ENCODE data around the gene SCGB2A2.

The SCGB2A2 gene

GRCh38 chr11:62307950-62308349, 38.0 kb downstream of the SCGB2A2 start:
- H2AFZ ChIP-seq (ENCODE audit: insufficient read depth, low read length, poor library complexity): no peak overlapping the region
- no peaks in the 10 kb centered on the region for H3K9me3 ChIP-seq (ENCODE audit: insufficient read depth, low read depth, low read length)
- no peak for DNase-seq
- no peaks in the 10 kb centered on the region for H3K36me3 ChIP-seq (ENCODE audit: control insufficient read depth in 1 of 2, insufficient read depth in 2 of 2, low read length in 2 of 2)
- H3K18ac ChIP-seq (ENCODE audit: low read length): no peak overlapping the region
- H2BK12ac ChIP-seq (ENCODE audit: low read length): no peak overlapping the region
- no peaks in the 10 kb centered on the region for H3K27me3 ChIP-seq (ENCODE audit: insufficient read depth, low read length)
- H2BK5ac ChIP-seq (ENCODE audit: low read depth, low read length, poor library complexity): no peak overlapping the region
- no peak overlapping the region for H3K4me3 ChIP-seq (ENCODE audit: low read depth, low read length)
- no peak overlapping the region for H2BK120ac ChIP-seq (ENCODE audit: insufficient read depth, low read length, poor library complexity)
- H4K12ac ChIP-seq (ENCODE audit: low read depth, low read length): no peak overlapping the region
- H3K4me2 ChIP-seq (ENCODE audit: low read length): no peak overlapping the region
- no peak overlapping the region for H3K9ac ChIP-seq (ENCODE audit: low read length)
- no peak overlapping the region for H3K23ac ChIP-seq (ENCODE audit: low read length)
- no peak overlapping the region for H3K4ac ChIP-seq (ENCODE audit: low read depth, low read length)
- no peaks in the 10 kb centered on the region for H3K4me1 ChIP-seq (ENCODE audit: control insufficient read depth in 1 of 2, insufficient read depth in 2 of 2, low read length in 2 of 2)
- H2AK5ac ChIP-seq (ENCODE audit: low read length): no peak overlapping the region
- H4K8ac ChIP-seq (ENCODE audit: low read depth, low read length): no peak overlapping the region
- H4K91ac ChIP-seq (ENCODE audit: low read depth, low read length): no peak overlapping the region
- H3K14ac ChIP-seq (ENCODE audit: low read length): no peak overlapping the region
- H3K27ac ChIP-seq (ENCODE audit: low read depth, low read length): no peak overlapping the region
- H3K79me1 ChIP-seq (ENCODE audit: low read length): no peaks in the 10 kb centered on the region
- no peaks in the 10 kb centered on the region for H3K79me2 ChIP-seq (ENCODE audit: control insufficient read depth, insufficient read depth, low read length, poor library complexity)

DNA sequence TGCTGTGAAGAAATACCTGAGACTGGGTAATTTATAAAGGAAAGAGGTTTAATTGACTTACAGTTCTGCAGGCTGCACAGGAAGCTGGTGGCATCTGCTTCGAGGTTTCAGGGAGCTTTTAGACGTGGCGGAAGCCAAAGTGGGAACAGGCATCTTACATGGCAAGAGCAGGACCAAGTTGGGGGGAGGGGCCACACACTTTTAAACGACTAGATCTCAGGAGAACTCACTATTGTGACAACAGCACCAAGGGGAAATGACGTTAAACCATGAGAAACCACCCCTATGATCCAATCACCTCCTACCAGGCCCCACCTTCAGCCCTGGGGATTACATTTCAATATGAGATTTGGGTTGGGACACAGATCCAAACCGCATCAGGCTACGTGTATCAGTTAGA, 40.0 kb downstream of the SCGB2A2 start:
- WGBS (ENCODE audit: extremely low coverage, insufficient coverage, insufficient read length): no CpG with 5 or more reads among the region's 7 CpGs
- no peaks in the 10 kb centered on the region for H3K27me3 ChIP-seq (ENCODE audit: insufficient read depth, low read length)
- H2BK5ac ChIP-seq (ENCODE audit: low read depth, low read length, poor library complexity): no peak overlapping the region
- no peak overlapping the region for H2BK12ac ChIP-seq (ENCODE audit: low read length)
- no peak overlapping the region for H3K27ac ChIP-seq (ENCODE audit: low read depth, low read length)
- no peaks in the 10 kb centered on the region for H3K36me3 ChIP-seq (ENCODE audit: control insufficient read depth in 1 of 2, insufficient read depth in 2 of 2, low read length in 2 of 2)
- H4K12ac ChIP-seq (ENCODE audit: low read depth, low read length): no peak overlapping the region
- no peak overlapping the region for H3K14ac ChIP-seq (ENCODE audit: low read length)
- H2AK5ac ChIP-seq (ENCODE audit: low read length): no peak overlapping the region
- H2AFZ ChIP-seq (ENCODE audit: insufficient read depth, low read length, poor library complexity): no peak overlapping the region
- no peak overlapping the region for H3K23ac ChIP-seq (ENCODE audit: low read length)
- no peak overlapping the region for H3K4me3 ChIP-seq (ENCODE audit: low read depth, low read length)
- no peak overlapping the region for H4K8ac ChIP-seq (ENCODE audit: low read depth, low read length)
- no peak overlapping the region for H3K4ac ChIP-seq (ENCODE audit: low read depth, low read length)
- H3K79me1 ChIP-seq (ENCODE audit: low read length): no peaks in the 10 kb centered on the region
- no peaks in the 10 kb centered on the region for H3K79me2 ChIP-seq (ENCODE audit: control insufficient read depth, insufficient read depth, low read length, poor library complexity)
- no peak overlapping the region for H2BK120ac ChIP-seq (ENCODE audit: insufficient read depth, low read length, poor library complexity)
- no peak overlapping the region for H4K91ac ChIP-seq (ENCODE audit: low read depth, low read length)
- DNase-seq: no peak
- no peak overlapping the region for H3K9ac ChIP-seq (ENCODE audit: low read length)
- no peaks in the 10 kb centered on the region for H3K4me1 ChIP-seq (ENCODE audit: control insufficient read depth in 1 of 2, insufficient read depth in 2 of 2, low read length in 2 of 2)
- no peak overlapping the region for H3K4me2 ChIP-seq (ENCODE audit: low read length)
- no peak overlapping the region for H3K18ac ChIP-seq (ENCODE audit: low read length)
- no peaks in the 10 kb centered on the region for H3K9me3 ChIP-seq (ENCODE audit: insufficient read depth, low read depth, low read length)

DNA sequence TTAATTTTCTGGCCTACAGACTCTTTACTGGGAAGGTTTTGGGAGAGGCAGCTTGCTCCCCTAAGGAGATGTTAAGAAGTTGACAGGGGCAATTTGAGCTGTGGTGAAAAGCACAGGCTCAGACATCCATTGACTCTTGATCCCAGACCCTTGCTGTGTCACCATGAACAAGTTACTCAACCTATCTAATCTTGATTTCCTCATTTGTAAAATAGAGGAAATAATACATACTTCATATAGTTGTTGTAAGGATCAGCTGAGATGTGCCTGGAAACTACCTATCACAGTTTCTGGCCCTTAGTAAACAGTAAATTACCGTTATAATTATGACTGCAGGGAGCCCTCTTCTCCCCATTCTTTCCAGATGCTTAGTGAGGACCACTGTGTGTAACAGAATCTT, 45.5 kb downstream of the SCGB2A2 start:
- Histone ChIP-seq H3K14ac (ENCODE audit: low read length) (no peak overlapping the region), H3K9me3 (ENCODE audit: insufficient read depth, low read depth, low read length) (no peaks in the 10 kb centered on the region), H3K79me1 (ENCODE audit: low read length) (no peaks in the 10 kb centered on the region), H2AFZ (ENCODE audit: insufficient read depth, low read length, poor library complexity) (no peak overlapping the region), H3K4me2 (ENCODE audit: low read length) (no peak overlapping the region), H3K27ac (ENCODE audit: low read depth, low read length) (no peak overlapping the region), H4K8ac (ENCODE audit: low read depth, low read length) (no peak overlapping the region), H2BK12ac (ENCODE audit: low read length) (no peak overlapping the region), H3K9ac (ENCODE audit: low read length) (no peak overlapping the region), H3K18ac (ENCODE audit: low read length) (no peak overlapping the region), H3K4ac (ENCODE audit: low read depth, low read length) (no peak overlapping the region), H3K4me1 (ENCODE audit: control insufficient read depth in 1 of 2, insufficient read depth in 2 of 2, low read length in 2 of 2) (no peaks in the 10 kb centered on the region), H2AK5ac (ENCODE audit: low read length) (no peak overlapping the region), H3K4me3 (ENCODE audit: low read depth, low read length) (no peak overlapping the region), H3K79me2 (ENCODE audit: control insufficient read depth, insufficient read depth, low read length, poor library complexity) (no peaks in the 10 kb centered on the region), H4K91ac (ENCODE audit: low read depth, low read length) (no peak overlapping the region), H3K23ac (ENCODE audit: low read length) (no peak overlapping the region), H4K12ac (ENCODE audit: low read depth, low read length) (no peak overlapping the region), H2BK120ac (ENCODE audit: insufficient read depth, low read length, poor library complexity) (no peak overlapping the region), H2BK5ac (ENCODE audit: low read depth, low read length, poor library complexity) (no peak overlapping the region), H3K27me3 (ENCODE audit: insufficient read depth, low read length) (no peaks in the 10 kb centered on the region), H3K36me3 (ENCODE audit: control insufficient read depth in 1 of 2, insufficient read depth in 2 of 2, low read length in 2 of 2) (no peaks in the 10 kb centered on the region)
- WGBS (ENCODE audit: extremely low coverage, insufficient coverage, insufficient read length): no CpG with 5 or more reads among the region's 1 CpG
- DNase-seq: no peak

- no peak overlapping the region for H3K4ac ChIP-seq (ENCODE audit: low read depth, low read length)
- H4K91ac ChIP-seq (ENCODE audit: low read depth, low read length): no peak overlapping the region
- no peaks in the 10 kb centered on the region for H3K4me1 ChIP-seq (ENCODE audit: control insufficient read depth in 1 of 2, insufficient read depth in 2 of 2, low read length in 2 of 2)
- no peak overlapping the region for H2AFZ ChIP-seq (ENCODE audit: insufficient read depth, low read length, poor library complexity)
- H3K9me3 ChIP-seq (ENCODE audit: insufficient read depth, low read depth, low read length): no peaks in the 10 kb centered on the region
- DNase-seq: no peak
- no CpG with 5 or more reads among the region's 2 CpGs for WGBS (ENCODE audit: extremely low coverage, insufficient coverage, insufficient read length)
- H3K14ac ChIP-seq (ENCODE audit: low read length): no peak overlapping the region
- no peak overlapping the region for H3K4me2 ChIP-seq (ENCODE audit: low read length)
- H2BK5ac ChIP-seq (ENCODE audit: low read depth, low read length, poor library complexity): no peak overlapping the region
- no peaks in the 10 kb centered on the region for H3K36me3 ChIP-seq (ENCODE audit: control insufficient read depth in 1 of 2, insufficient read depth in 2 of 2, low read length in 2 of 2)
- no peak overlapping the region for H4K8ac ChIP-seq (ENCODE audit: low read depth, low read length)
- no peak overlapping the region for H3K18ac ChIP-seq (ENCODE audit: low read length)
- no peaks in the 10 kb centered on the region for H3K79me1 ChIP-seq (ENCODE audit: low read length)
- no peak overlapping the region for H4K12ac ChIP-seq (ENCODE audit: low read depth, low read length)
- H2BK120ac ChIP-seq (ENCODE audit: insufficient read depth, low read length, poor library complexity): no peak overlapping the region
- H3K23ac ChIP-seq (ENCODE audit: low read length): no peak overlapping the region
- H3K79me2 ChIP-seq (ENCODE audit: control insufficient read depth, insufficient read depth, low read length, poor library complexity): no peaks in the 10 kb centered on the region
- H3K4me3 ChIP-seq (ENCODE audit: low read depth, low read length): no peak overlapping the region
- H2BK12ac ChIP-seq (ENCODE audit: low read length): no peak overlapping the region
- no peak overlapping the region for H2AK5ac ChIP-seq (ENCODE audit: low read length)
- H3K27ac ChIP-seq (ENCODE audit: low read depth, low read length): no peak overlapping the region
- no peak overlapping the region for H3K9ac ChIP-seq (ENCODE audit: low read length)
- no peaks in the 10 kb centered on the region for H3K27me3 ChIP-seq (ENCODE audit: insufficient read depth, low read length)
Measured at GRCh38 chr11:62322524-62322923, 52.6 kb downstream of the SCGB2A2 start.

Measured in trophoblast cell (in vitro differentiated cells and primary cell).